ENCODE results near the gene PLEKHA5.
"Not testable (repeated sequence)": the region's sequence is repeated elsewhere in the genome, so short reads cannot be mapped to it uniquely, and the experiment has no call there.

The PLEKHA5 gene

GRCh38 chr12:19411234-19412204 lies 282.0 kb downstream of the PLEKHA5 start:
- no peak for DNase-seq (ENCODE audit: low read depth)
- no peak overlapping the region for H3K4me3 ChIP-seq (replicated peaks; ENCODE audit: low read depth, low read length)
- no peak for TF ChIP-seq CTCF (IDR thresholded peaks at IDR 0.05; ENCODE audit: low read length, missing control alignments)

GRCh38 chr12:19412844-19413243 lies 283.3 kb downstream of the PLEKHA5 start:
- no peak for TF ChIP-seq CTCF (IDR thresholded peaks at IDR 0.05; ENCODE audit: low read length, missing control alignments)
- no peak for DNase-seq (ENCODE audit: low read depth)
- no peak overlapping the region for H3K4me3 ChIP-seq (replicated peaks; ENCODE audit: low read depth, low read length)

- DNase-seq (ENCODE audit: low read depth); H3K4me3 ChIP-seq (replicated peaks; ENCODE audit: low read depth, low read length): not testable (repeated sequence)
Observed at GRCh38 chr12:19413582-19413981, 284.0 kb downstream of the PLEKHA5 start.

- TF ChIP-seq CTCF (IDR thresholded peaks at IDR 0.05; ENCODE audit: low read length, missing control alignments): no peak
- DNase-seq (ENCODE audit: low read depth): no peak
- no peak overlapping the region for H3K4me3 ChIP-seq (replicated peaks; ENCODE audit: low read depth, low read length)
Observed at GRCh38 chr12:19415563-19415962, 286.0 kb downstream of the PLEKHA5 start.

GRCh38 chr12:19419086-19419485 lies 289.6 kb downstream of the PLEKHA5 start:
- no peak for DNase-seq (ENCODE audit: low read depth)
- no peak for TF ChIP-seq CTCF (IDR thresholded peaks at IDR 0.05; ENCODE audit: low read length, missing control alignments)
- H3K4me3 ChIP-seq (replicated peaks; ENCODE audit: low read depth, low read length): no peak overlapping the region

GRCh38 chr12:19421503-19422282 lies 292.2 kb downstream of the PLEKHA5 start:
- no peak for TF ChIP-seq CTCF (IDR thresholded peaks at IDR 0.05; ENCODE audit: low read length, missing control alignments)
- DNase-seq (ENCODE audit: low read depth): no peak
- no peak overlapping the region for H3K4me3 ChIP-seq (replicated peaks; ENCODE audit: low read depth, low read length)

- no peak overlapping the region for H3K4me3 ChIP-seq (replicated peaks; ENCODE audit: low read depth, low read length)
- no peak for TF ChIP-seq CTCF (IDR thresholded peaks at IDR 0.05; ENCODE audit: low read length, missing control alignments)
- DNase-seq (ENCODE audit: low read depth): no peak
Observed at GRCh38 chr12:19423166-19423930, 293.8 kb downstream of the PLEKHA5 start.
